HL-60 (cell line): ENCODE data around the gene DOCK1.

Experiments
- DNase-seq, 2 experiments: peaks; one replicate each; pipeline ENCODE4 v3.0.0-alpha.2; 2010 to 2020; ENCODE audit warnings: low read depth in 1 of 2, low spot score in 1 of 2
- H3K27ac ChIP-seq: fragments of 250-450 bp; sonication (Bioruptor Pico); replicated peaks from 2 replicates; pipeline ENCODE4 v1.5.1; 2020; ENCODE audit warnings: mild to moderate bottlenecking, moderate library complexity
- H3K27me3 ChIP-seq: fragments of 250-450 bp; sonication (Bioruptor Pico); 2 replicates; pipeline ENCODE4 v1.5.1; 2021; ENCODE audit warnings: mild to moderate bottlenecking, moderate library complexity; ENCODE audit not compliant: insufficient read depth, poor library complexity, severe bottlenecking
- H3K4me3 ChIP-seq: replicated peaks from 2 replicates; pipeline ENCODE4 v1.5.1; 2011; ENCODE audit warnings: mild to moderate bottlenecking, control low read depth, low read length; ENCODE audit not compliant: insufficient read depth
- CTCF ChIP-seq: IDR thresholded peaks from one replicate; pipeline ENCODE4 v1.5.1; 2011; ENCODE audit warnings: low read length, control low read depth, inconsistent platforms; ENCODE audit not compliant: insufficient read depth
- GABPA ChIP-seq: IDR thresholded peaks from 2 replicates; pipeline ENCODE4 v1.6.1; 2012; ENCODE audit warnings: low read depth
- POLR2AphosphoS5 ChIP-seq: IDR thresholded peaks from 2 replicates; pipeline ENCODE4 v1.6.1; 2012; ENCODE audit warnings: low read depth
- REST ChIP-seq: IDR thresholded peaks from 2 replicates; pipeline ENCODE4 v1.6.1; 2012; ENCODE audit warnings: low read depth; ENCODE audit not compliant: insufficient replicate concordance
- SPI1 ChIP-seq: IDR thresholded peaks from 2 replicates; pipeline ENCODE4 v1.6.1; 2012; ENCODE audit warnings: low read depth, mild to moderate bottlenecking, borderline replicate concordance

Gene DOCK1

GRCh38 chr10:127492607-127493250 lies 587.5 kb downstream of the DOCK1 start:
- Histone ChIP-seq H3K27ac (no peak overlapping the region), H3K27me3 (no peaks in the 10 kb centered on the region), H3K4me3 (no peak overlapping the region)
- no peak for DNase-seq
- no peak for TF ChIP-seq REST
- no peak for TF ChIP-seq GABPA
- no peak for TF ChIP-seq SPI1
- TF ChIP-seq CTCF = no peak
- no peak for TF ChIP-seq POLR2AphosphoS5

GRCh38 chr10:127496035-127496434 lies 590.8 kb downstream of the DOCK1 start:
- DNase-seq = no peak
- no peaks in the 10 kb centered on the region for H3K27me3 ChIP-seq
- no peak for TF ChIP-seq GABPA
- TF ChIP-seq CTCF = no peak
- TF ChIP-seq SPI1 = no peak
- no peak for TF ChIP-seq REST
- TF ChIP-seq POLR2AphosphoS5 = no peak

GRCh38 chr10:127497685-127498084 lies 592.5 kb downstream of the DOCK1 start:
- H3K27ac ChIP-seq = no peak overlapping the region
- TF ChIP-seq CTCF (no peak), GABPA (no peak)
- DNase-seq = no peak
- no peak overlapping the region for H3K4me3 ChIP-seq
- no peaks in the 10 kb centered on the region for H3K27me3 ChIP-seq

More at GRCh38 chr10:127496035-127496434, 590.8 kb downstream of the DOCK1 start:
- no peak overlapping the region for H3K4me3 ChIP-seq
- no peak overlapping the region for H3K27ac ChIP-seq

- Histone ChIP-seq H3K27me3 (no peaks in the 10 kb centered on the region), H3K4me3 (no peak overlapping the region), H3K27ac (no peak overlapping the region)
- TF ChIP-seq CTCF (no peak), REST (no peak), GABPA (no peak), POLR2AphosphoS5 (no peak), SPI1 (no peak)
- no peak for DNase-seq
Observed at GRCh38 chr10:127498087-127498486, 592.9 kb downstream of the DOCK1 start.
